ENCODE data around the gene CECR2.
"Not testable (repeated sequence)": the region's sequence is repeated elsewhere in the genome, so short reads cannot be mapped to it uniquely, and the experiment has no call there.

The CECR2 gene

GRCh38 chr22:17552737-17553136, 183.5 kb downstream of the CECR2 start:
- no peak overlapping the region for H3K4me3 ChIP-seq (ENCODE audit: control insufficient read depth, low read depth, low read length)
- no peak for DNase-seq (ENCODE audit: low read depth)
- TF ChIP-seq CTCF (conservative IDR thresholded peaks at IDR 0.05; ENCODE audit: control insufficient read depth, insufficient read depth, low read depth, low read length): no peak

- no peak overlapping the region for H3K4me3 ChIP-seq (ENCODE audit: control insufficient read depth, low read depth, low read length)
- no peak for DNase-seq (ENCODE audit: low read depth)
- no peak for TF ChIP-seq CTCF (conservative IDR thresholded peaks at IDR 0.05; ENCODE audit: control insufficient read depth, insufficient read depth, low read depth, low read length)
Measured at GRCh38 chr22:17554814-17555213, 185.6 kb downstream of the CECR2 start.

- TF ChIP-seq CTCF (conservative IDR thresholded peaks at IDR 0.05; ENCODE audit: control insufficient read depth, insufficient read depth, low read depth, low read length): no peak
- no peak overlapping the region for H3K4me3 ChIP-seq (ENCODE audit: control insufficient read depth, low read depth, low read length)
- no peak for DNase-seq (ENCODE audit: low read depth)
Measured at GRCh38 chr22:17559188-17559587, 189.9 kb downstream of the CECR2 start.

- H3K4me3 ChIP-seq (ENCODE audit: control insufficient read depth, low read depth, low read length): no peak within 1 kb of the TSS
- TF ChIP-seq CTCF (conservative IDR thresholded peaks at IDR 0.05; ENCODE audit: control insufficient read depth, insufficient read depth, low read depth, low read length): no peak
- peak; percentile 74 for DNase-seq (ENCODE audit: low read depth)
Measured at GRCh38 chr22:17562906-17563870, 193.9 kb downstream of the CECR2 start, which contains the start of gene SLC25A18. Gene SLC25A18 (plus strand): TSS chr22:17563498. CDS start chr22:17579945, 16,447 bp downstream.

GRCh38 chr22:17563936-17564391, 194.7 kb downstream of the CECR2 start:
- peak; percentile 84 for DNase-seq (ENCODE audit: low read depth)
- H3K4me3 ChIP-seq (ENCODE audit: control insufficient read depth, low read depth, low read length): no peak overlapping the region
- peak; percentile 8 for TF ChIP-seq CTCF (conservative IDR thresholded peaks at IDR 0.05; ENCODE audit: control insufficient read depth, insufficient read depth, low read depth, low read length)

GRCh38 chr22:17566016-17566687, 196.9 kb downstream of the CECR2 start:
- H3K4me3 ChIP-seq (ENCODE audit: control insufficient read depth, low read depth, low read length); DNase-seq (ENCODE audit: low read depth): not testable (repeated sequence)

GRCh38 chr22:17566776-17567175, 197.5 kb downstream of the CECR2 start:
- H3K4me3 ChIP-seq (ENCODE audit: control insufficient read depth, low read depth, low read length): no peak overlapping the region
- TF ChIP-seq CTCF (conservative IDR thresholded peaks at IDR 0.05; ENCODE audit: control insufficient read depth, insufficient read depth, low read depth, low read length): no peak
- DNase-seq (ENCODE audit: low read depth): no peak

Data from fibroblast of mammary gland (primary cell).